ENCODE data around the gene APBA1.

The APBA1 gene

DNA sequence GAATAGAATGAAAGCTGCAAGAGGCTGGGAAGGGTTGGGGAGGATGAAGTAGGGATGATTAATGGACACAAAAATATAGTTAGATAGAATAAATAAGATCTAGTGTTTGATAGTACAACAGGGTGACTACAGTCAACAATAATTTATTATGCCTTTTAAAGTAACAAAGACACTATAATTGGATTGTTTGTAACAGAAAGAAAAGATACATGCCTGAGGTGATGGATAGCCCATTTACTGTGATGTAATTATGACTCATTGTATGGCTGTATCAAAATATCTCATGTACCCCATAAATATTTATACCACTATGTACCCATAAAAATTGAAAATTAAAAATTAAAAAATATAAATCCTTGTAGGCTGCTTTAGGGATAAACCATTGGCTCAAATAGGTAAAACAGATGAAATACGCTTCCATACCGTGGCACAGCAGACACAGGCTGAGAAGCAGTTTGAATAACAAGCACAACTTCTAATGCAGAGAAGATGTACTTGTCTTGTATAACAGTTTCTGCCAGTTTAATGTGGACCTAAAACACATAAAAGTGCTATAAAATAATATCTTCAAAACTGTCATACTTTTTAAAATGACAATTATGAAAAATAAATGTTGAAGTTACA lies 34.9 kb downstream of the APBA1 start:
- TF ChIP-seq EZH2 (IDR thresholded peaks at IDR 0.05; ENCODE audit: borderline replicate concordance, low read depth, low read length, severe bottlenecking): no peak
- TF ChIP-seq, protein P1, sequence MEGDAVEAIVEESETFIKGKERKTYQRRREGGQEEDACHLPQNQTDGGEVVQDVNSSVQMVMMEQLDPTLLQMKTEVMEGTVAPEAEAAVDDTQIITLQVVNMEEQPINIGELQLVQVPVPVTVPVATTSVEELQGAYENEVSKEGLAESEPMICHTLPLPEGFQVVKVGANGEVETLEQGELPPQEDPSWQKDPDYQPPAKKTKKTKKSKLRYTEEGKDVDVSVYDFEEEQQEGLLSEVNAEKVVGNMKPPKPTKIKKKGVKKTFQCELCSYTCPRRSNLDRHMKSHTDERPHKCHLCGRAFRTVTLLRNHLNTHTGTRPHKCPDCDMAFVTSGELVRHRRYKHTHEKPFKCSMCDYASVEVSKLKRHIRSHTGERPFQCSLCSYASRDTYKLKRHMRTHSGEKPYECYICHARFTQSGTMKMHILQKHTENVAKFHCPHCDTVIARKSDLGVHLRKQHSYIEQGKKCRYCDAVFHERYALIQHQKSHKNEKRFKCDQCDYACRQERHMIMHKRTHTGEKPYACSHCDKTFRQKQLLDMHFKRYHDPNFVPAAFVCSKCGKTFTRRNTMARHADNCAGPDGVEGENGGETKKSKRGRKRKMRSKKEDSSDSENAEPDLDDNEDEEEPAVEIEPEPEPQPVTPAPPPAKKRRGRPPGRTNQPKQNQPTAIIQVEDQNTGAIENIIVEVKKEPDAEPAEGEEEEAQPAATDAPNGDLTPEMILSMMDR (IDR thresholded peaks at IDR 0.05; ENCODE audit: borderline replicate concordance, extremely low read depth, low read length, poor library complexity, severe bottlenecking): no peak

DNA sequence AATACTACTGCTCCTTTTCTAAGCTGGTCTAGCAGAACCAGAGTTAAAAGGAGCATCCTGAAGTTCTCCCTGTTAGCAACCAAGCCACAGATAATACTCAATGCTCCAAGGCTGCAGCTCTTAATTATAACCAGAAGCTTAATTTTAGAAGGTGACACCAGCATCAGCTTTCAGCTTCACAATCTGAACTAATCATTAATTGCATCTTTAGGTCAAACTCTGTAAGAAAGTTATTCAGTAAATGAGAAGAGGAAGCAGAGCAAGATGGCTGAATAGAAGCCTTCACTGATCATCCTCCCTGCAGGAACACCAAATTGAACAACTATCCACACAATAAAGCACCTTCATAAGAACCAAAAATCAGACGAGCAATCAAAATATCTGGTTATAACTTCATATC lies 38.5 kb downstream of the APBA1 start:
- no peak for TF ChIP-seq EZH2 (IDR thresholded peaks at IDR 0.05; ENCODE audit: borderline replicate concordance, low read depth, low read length, severe bottlenecking)
- TF ChIP-seq, protein P1 (IDR thresholded peaks at IDR 0.05; ENCODE audit: borderline replicate concordance, extremely low read depth, low read length, poor library complexity, severe bottlenecking): no peak
- Histone ChIP-seq H4K20me1 (ENCODE audit: insufficient read depth, low read length) (no peaks in the 10 kb centered on the region), H3K79me2 (ENCODE audit: insufficient read depth, low read length) (no peaks in the 10 kb centered on the region), H3K4me1 (ENCODE audit: insufficient read depth, low read length) (no peaks in the 10 kb centered on the region), H3K36me3 (ENCODE audit: insufficient read depth, low read length) (no peaks in the 10 kb centered on the region), H3K27ac (ENCODE audit: low read length) (no peak overlapping the region), H3K27me3 (ENCODE audit: insufficient read depth, low read length, poor library complexity) (no peaks in the 10 kb centered on the region), H3K4me3 (ENCODE audit: low read depth in 1 of 2, low read length in 2 of 2) (no peak overlapping the region), H2AFZ (ENCODE audit: low read depth, low read length) (no peak overlapping the region), H3K4me2 (ENCODE audit: insufficient read depth, low read length) (no peak overlapping the region), H3K9me3 (ENCODE audit: insufficient read depth, low read length, severe bottlenecking) (no peaks in the 10 kb centered on the region), H3K9ac (ENCODE audit: low read depth, low read length) (no peak overlapping the region)
- ATAC-seq (ENCODE audit: insufficient read depth, low read depth) (no peak), DNase-seq (no peak)

More for the DNA sequence above, 34.9 kb downstream of the APBA1 start:
- no peak overlapping the region for H3K9ac ChIP-seq (ENCODE audit: low read depth, low read length)
- no peaks in the 10 kb centered on the region for H3K36me3 ChIP-seq (ENCODE audit: insufficient read depth, low read length)
- H3K4me1 ChIP-seq (ENCODE audit: insufficient read depth, low read length): no peaks in the 10 kb centered on the region
- H4K20me1 ChIP-seq (ENCODE audit: insufficient read depth, low read length): no peaks in the 10 kb centered on the region
- no peak overlapping the region for H2AFZ ChIP-seq (ENCODE audit: low read depth, low read length)
- no peak overlapping the region for H3K4me3 ChIP-seq (ENCODE audit: low read depth in 1 of 2, low read length in 2 of 2)
- H3K27me3 ChIP-seq (ENCODE audit: insufficient read depth, low read length, poor library complexity): no peaks in the 10 kb centered on the region
- H3K9me3 ChIP-seq (ENCODE audit: insufficient read depth, low read length, severe bottlenecking): no peaks in the 10 kb centered on the region
- no peaks in the 10 kb centered on the region for H3K79me2 ChIP-seq (ENCODE audit: insufficient read depth, low read length)
- H3K27ac ChIP-seq (ENCODE audit: low read length): no peak overlapping the region
- ATAC-seq (ENCODE audit: insufficient read depth, low read depth): no peak
- DNase-seq: no peak
- no peak overlapping the region for H3K4me2 ChIP-seq (ENCODE audit: insufficient read depth, low read length)

DNA sequence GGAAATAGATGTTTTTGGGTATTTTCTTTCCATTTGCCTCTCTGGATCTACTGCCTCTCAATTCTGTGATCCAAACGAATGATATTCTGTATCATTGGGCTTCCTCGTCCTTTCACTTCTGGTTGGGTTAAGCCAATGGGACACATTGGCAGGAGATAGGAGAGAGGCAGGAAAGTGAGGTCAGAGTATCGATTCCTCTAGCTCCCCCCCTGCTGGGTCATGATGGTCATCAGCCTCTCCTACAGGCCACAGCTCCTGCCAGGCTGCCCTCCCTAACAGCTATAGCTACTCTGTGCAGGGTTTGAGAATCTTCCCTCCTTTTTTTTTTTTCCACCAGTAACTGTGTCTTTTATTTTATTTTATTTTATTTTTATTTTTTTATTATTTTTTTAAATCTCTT lies 39.4 kb downstream of the APBA1 start:
- no peak for ATAC-seq (ENCODE audit: insufficient read depth, low read depth)
- Histone ChIP-seq H3K9ac (ENCODE audit: low read depth, low read length) (no peak overlapping the region), H3K79me2 (ENCODE audit: insufficient read depth, low read length) (no peaks in the 10 kb centered on the region), H3K27ac (ENCODE audit: low read length) (no peak overlapping the region), H3K9me3 (ENCODE audit: insufficient read depth, low read length, severe bottlenecking) (no peaks in the 10 kb centered on the region), H3K27me3 (ENCODE audit: insufficient read depth, low read length, poor library complexity) (no peaks in the 10 kb centered on the region), H3K4me3 (ENCODE audit: low read depth in 1 of 2, low read length in 2 of 2) (no peak overlapping the region), H3K4me2 (ENCODE audit: insufficient read depth, low read length) (no peak overlapping the region), H4K20me1 (ENCODE audit: insufficient read depth, low read length) (no peaks in the 10 kb centered on the region), H3K36me3 (ENCODE audit: insufficient read depth, low read length) (no peaks in the 10 kb centered on the region), H2AFZ (ENCODE audit: low read depth, low read length) (no peak overlapping the region), H3K4me1 (ENCODE audit: insufficient read depth, low read length) (no peaks in the 10 kb centered on the region)
- TF ChIP-seq, protein P1 (IDR thresholded peaks at IDR 0.05; ENCODE audit: borderline replicate concordance, extremely low read depth, low read length, poor library complexity, severe bottlenecking): no peak
- TF ChIP-seq EZH2 (IDR thresholded peaks at IDR 0.05; ENCODE audit: borderline replicate concordance, low read depth, low read length, severe bottlenecking): no peak
- no peak for DNase-seq
